ENCODE results near the gene AMT. TPM values are rescaled to one million over a fixed set of nuclear protein-coding genes. Genes with fewer than 3 reads are reported as not detected.
A peak's percentile ranks its signal among the peaks of the same experiment; 100 is the strongest.

Gene AMT
- total and polyA plus RNA-seq, 4 donors, result 3.8 to 12.4 (median 8.8) TPM

DNA sequence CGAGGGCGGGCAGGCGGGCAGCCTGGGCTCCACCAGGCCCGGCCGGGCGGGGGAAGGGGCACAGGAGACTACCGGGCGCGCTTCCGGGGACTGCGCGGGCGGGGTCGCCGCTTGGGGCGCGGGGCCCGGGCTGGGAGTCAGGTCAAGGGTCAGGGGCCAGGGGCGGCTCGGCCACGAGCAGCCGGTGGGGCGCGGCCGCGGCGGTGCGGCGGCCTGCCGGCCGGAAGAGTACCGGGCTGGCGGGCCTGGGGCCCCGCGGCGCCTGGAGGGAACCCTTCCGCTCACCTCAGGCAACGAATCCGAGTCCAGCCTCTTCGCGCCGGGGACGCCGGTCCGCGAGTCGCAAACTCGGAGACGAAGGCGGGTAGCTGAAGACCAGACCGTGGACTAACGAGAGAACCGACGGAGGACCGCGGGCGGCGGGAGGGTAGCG lies 10.7 kb downstream of the AMT start:
- Histone ChIP-seq H3K9ac (ENCODE audit: insufficient read depth in 1 of 2, low read length in 2 of 2) (peak overlapping the region in 1 of 2 donors; percentile 52), H3K4me1 (ENCODE audit: control insufficient read depth in 5 of 5, insufficient read depth in 5 of 5, low read length in 5 of 5) (peaks cover 13 to 32% (median 22%) of the 10 kb centered on the region in 5 donors), H3K36me3 (ENCODE audit: control insufficient read depth in 4 of 4, insufficient read depth in 4 of 4, low read length in 4 of 4) (peaks cover 0 to 6% (median 4%) of the 10 kb centered on the region in 4 donors), H3K4me3 (peak overlapping the region; percentile 86), H3K9me3 (ENCODE audit: control insufficient read depth in 4 of 4, insufficient read depth in 3 of 4, low read length in 3 of 4) (no peaks in the 10 kb centered on the region), H3K27me3 (ENCODE audit: control insufficient read depth in 3 of 3, insufficient read depth in 3 of 3, low read length in 2 of 3) (no peaks in the 10 kb centered on the region), H3K27ac (ENCODE audit: low read depth in 1 of 2, low read length in 1 of 2) (peak overlapping the region; percentile 94 to 100)
- ATAC-seq (ENCODE audit: insufficient read depth, low FRiP score) (peak; percentile 29), DNase-seq (peak in 2 of 3 donors; percentile 35 to 50)
- 0% methylated on average over 26 to 59 of the region's 59 CpGs for WGBS, 2 donors
- TF ChIP-seq, protein P1, sequence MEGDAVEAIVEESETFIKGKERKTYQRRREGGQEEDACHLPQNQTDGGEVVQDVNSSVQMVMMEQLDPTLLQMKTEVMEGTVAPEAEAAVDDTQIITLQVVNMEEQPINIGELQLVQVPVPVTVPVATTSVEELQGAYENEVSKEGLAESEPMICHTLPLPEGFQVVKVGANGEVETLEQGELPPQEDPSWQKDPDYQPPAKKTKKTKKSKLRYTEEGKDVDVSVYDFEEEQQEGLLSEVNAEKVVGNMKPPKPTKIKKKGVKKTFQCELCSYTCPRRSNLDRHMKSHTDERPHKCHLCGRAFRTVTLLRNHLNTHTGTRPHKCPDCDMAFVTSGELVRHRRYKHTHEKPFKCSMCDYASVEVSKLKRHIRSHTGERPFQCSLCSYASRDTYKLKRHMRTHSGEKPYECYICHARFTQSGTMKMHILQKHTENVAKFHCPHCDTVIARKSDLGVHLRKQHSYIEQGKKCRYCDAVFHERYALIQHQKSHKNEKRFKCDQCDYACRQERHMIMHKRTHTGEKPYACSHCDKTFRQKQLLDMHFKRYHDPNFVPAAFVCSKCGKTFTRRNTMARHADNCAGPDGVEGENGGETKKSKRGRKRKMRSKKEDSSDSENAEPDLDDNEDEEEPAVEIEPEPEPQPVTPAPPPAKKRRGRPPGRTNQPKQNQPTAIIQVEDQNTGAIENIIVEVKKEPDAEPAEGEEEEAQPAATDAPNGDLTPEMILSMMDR (IDR thresholded peaks at IDR 0.05; ENCODE audit: control extremely low read depth, extremely low read depth), result no peak

DNA sequence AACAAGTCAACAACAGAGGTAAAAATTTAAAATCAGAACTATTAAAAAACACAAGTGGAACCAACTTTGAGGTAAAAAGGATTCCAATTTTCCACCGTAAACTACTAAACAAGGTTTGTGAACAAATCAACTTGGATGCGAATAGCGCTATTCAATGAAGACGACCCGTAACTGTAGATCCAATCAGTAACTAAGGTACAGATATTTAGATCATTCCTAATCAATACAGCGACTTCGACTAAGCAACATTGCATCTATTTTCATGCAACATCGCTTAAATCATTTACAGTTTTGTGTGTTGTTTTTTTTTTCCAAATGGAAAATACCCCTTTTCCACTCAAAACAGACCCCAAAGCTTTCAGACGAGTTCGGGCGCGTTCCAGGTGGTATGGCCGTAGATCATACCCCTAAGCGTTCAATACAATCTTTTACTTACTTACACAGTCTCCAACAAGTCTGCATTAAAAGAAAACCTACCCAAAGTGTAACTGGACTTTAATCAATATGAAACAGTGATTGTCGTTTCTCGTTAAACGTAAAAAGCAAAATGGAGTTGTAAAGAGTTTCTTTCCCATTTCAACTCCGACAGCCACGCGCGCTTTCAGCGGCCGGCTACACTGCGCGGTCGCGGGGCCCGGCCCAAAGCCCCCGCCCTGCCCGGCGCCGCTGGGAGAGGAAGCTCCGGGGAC lies 11.3 kb downstream of the AMT start:
- DNase-seq (peak in 1 of 3 donors; percentile 40), ATAC-seq (ENCODE audit: insufficient read depth, low FRiP score) (no peak)
- 0 to 1% methylated on average over 33 of the region's 33 CpGs for WGBS, 2 donors
- Histone ChIP-seq H3K4me3 (peak overlapping the region; percentile 86), H3K27ac (ENCODE audit: low read depth in 1 of 2, low read length in 1 of 2) (peak overlapping the region; percentile 94 to 100), H3K9me3 (ENCODE audit: control insufficient read depth in 4 of 4, insufficient read depth in 3 of 4, low read length in 3 of 4) (no peaks in the 10 kb centered on the region), H3K36me3 (ENCODE audit: control insufficient read depth in 4 of 4, insufficient read depth in 4 of 4, low read length in 4 of 4) (peaks cover 0 to 6% (median 4%) of the 10 kb centered on the region in 4 donors), H3K4me1 (ENCODE audit: control insufficient read depth in 5 of 5, insufficient read depth in 5 of 5, low read length in 5 of 5) (peaks cover 13 to 27% (median 21%) of the 10 kb centered on the region in 5 donors), H3K27me3 (ENCODE audit: control insufficient read depth in 3 of 3, insufficient read depth in 3 of 3, low read length in 2 of 3) (no peaks in the 10 kb centered on the region), H3K9ac (ENCODE audit: insufficient read depth in 1 of 2, low read length in 2 of 2) (peak overlapping the region; percentile 52 to 72)
- TF ChIP-seq, protein P1 (IDR thresholded peaks at IDR 0.05; ENCODE audit: control extremely low read depth, extremely low read depth), result no peak

DNA sequence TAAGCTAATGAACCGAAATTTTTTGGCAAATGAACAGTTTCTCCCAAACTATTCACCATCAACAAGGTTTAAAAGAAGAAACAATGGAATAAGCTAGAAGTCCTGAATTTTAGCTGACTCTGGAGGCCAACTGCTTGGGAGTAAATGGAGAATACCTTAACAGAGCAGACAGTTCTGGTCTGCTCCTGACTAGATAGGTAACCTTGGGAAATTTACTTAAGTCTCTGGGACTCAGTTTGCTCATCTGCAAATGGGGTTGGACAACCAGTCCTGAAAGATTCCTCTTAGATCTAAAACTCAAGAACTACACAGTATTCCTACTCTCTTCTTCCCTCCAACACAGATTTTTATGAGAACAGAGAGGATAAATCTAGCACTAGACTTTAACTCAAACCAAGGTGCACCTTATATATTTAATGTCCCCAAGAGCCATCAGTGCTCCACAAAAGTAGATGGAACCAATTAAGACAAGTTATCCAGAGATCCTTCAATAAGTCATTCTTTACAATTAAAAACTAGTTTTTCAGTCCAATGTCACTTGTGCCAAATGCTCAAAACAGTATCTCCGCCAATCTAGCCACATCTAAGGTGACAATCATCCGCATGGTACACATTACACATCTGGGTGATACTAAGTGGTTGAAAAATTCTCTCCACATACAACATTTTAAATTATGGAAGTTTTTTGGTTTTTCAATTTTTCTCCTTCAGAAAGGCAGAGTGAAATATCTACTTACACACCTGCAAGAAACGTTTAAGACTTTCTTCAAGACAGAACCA lies 12.0 kb downstream of the AMT start:
- ATAC-seq (ENCODE audit: insufficient read depth, low FRiP score) (no peak), DNase-seq (no peak)
- 18 to 40% methylated on average over 4 of the region's 4 CpGs for WGBS, 2 donors
- Histone ChIP-seq H3K27me3 (ENCODE audit: control insufficient read depth in 3 of 3, insufficient read depth in 3 of 3, low read length in 2 of 3) (no peaks in the 10 kb centered on the region), H3K36me3 (ENCODE audit: control insufficient read depth in 4 of 4, insufficient read depth in 4 of 4, low read length in 4 of 4) (peaks cover 0 to 6% (median 3%) of the 10 kb centered on the region in 4 donors), H3K4me1 (ENCODE audit: control insufficient read depth in 5 of 5, insufficient read depth in 5 of 5, low read length in 5 of 5) (peaks cover 13 to 25% (median 19%) of the 10 kb centered on the region in 5 donors), H3K9ac (ENCODE audit: insufficient read depth in 1 of 2, low read length in 2 of 2) (peak overlapping the region; percentile 52 to 72), H3K9me3 (ENCODE audit: control insufficient read depth in 4 of 4, insufficient read depth in 3 of 4, low read length in 3 of 4) (no peaks in the 10 kb centered on the region), H3K27ac (ENCODE audit: low read depth in 1 of 2, low read length in 1 of 2) (peak overlapping the region; percentile 41 to 100), H3K4me3 (peak overlapping the region; percentile 10)
- TF ChIP-seq, protein P1 (IDR thresholded peaks at IDR 0.05; ENCODE audit: control extremely low read depth, extremely low read depth), result no peak
